ENCODE measurements around the gene CALM3. TPM values are rescaled to one million over a fixed set of nuclear protein-coding genes. Genes with fewer than 3 reads are reported as not detected.
"Not testable (repeated sequence)": the region's sequence is repeated elsewhere in the genome, so short reads cannot be mapped to it uniquely, and the experiment has no call there.

CALM3 gene
- total and polyA plus RNA-seq, 2 donors (not counting 3 experiments of a cell fraction or from before 2014, with no cell fraction given): 305 to 425 TPM

GRCh38 chr19:46626446-46626845 is 25.3 kb downstream of the CALM3 start:
- Histone ChIP-seq H3K27ac (ENCODE audit: insufficient read depth, low read depth, low read length) (no peak overlapping the region), H3K4me3 (replicated peaks in 1 of 3; ENCODE audit: insufficient read depth in 1 of 3, low read depth in 1 of 3, low read length in 3 of 3) (no peak overlapping the region), H3K27me3 (ENCODE audit: control insufficient read depth in 2 of 2, insufficient read depth in 2 of 2, low read length in 2 of 2) (no peaks in the 10 kb centered on the region), H3K9me1 (replicated peaks; ENCODE audit: control insufficient read depth, extremely low read depth, insufficient read depth, low read length) (no peaks in the 10 kb centered on the region), H3K4me2 (ENCODE audit: insufficient read depth, low read length) (no peak overlapping the region), H2AFZ (ENCODE audit: low read depth, low read length) (no peak overlapping the region), H3K79me2 (ENCODE audit: control insufficient read depth, insufficient read depth, low read length) (no peaks in the 10 kb centered on the region), H3K4me1 (ENCODE audit: control insufficient read depth, extremely low read depth, insufficient read depth, low read length) (peaks cover 12% of the 10 kb centered on the region), H3K9ac (replicated peaks; ENCODE audit: extremely low read depth, insufficient read depth, low read length) (no peak overlapping the region), H4K20me1 (replicated peaks; ENCODE audit: control insufficient read depth, extremely low read depth, insufficient read depth, low read length) (no peaks in the 10 kb centered on the region), H3K9me3 (replicated peaks; ENCODE audit: control insufficient read depth, insufficient read depth, low read length) (no peaks in the 10 kb centered on the region), H3K36me3 (ENCODE audit: control insufficient read depth in 2 of 2, extremely low read depth in 1 of 2, insufficient read depth in 2 of 2, low read length in 2 of 2) (no peaks in the 10 kb centered on the region)
- DNase-seq (ENCODE audit: low read depth, low spot score): no peak
- CTCF ChIA-PET: interaction anchor here (2.3 kb wide), 1 partner anchor 12 kb away, joined by 15 read pairs; no protein-coding TSS in a partner anchor
- intact Hi-C loops (cut with micrococcal nuclease): no loop called here
- dilution Hi-C loops (cut with MboI; ENCODE audit: extremely low pct_ligation_motif_present, low sequenced_read_pairs): no loop called here
- POLR2A ChIA-PET: no interaction called here
- BruUV-seq (replicated peaks): no TSS peak
- TF ChIP-seq MYC (IDR thresholded peaks at IDR 0.05; ENCODE audit: low read depth, low read length) (no peak), CTCF (IDR thresholded peaks at IDR 0.05; ENCODE audit: extremely low read depth in 1 of 2, insufficient read depth in 1 of 2, low read depth in 1 of 2, low read length in 2 of 2) (no peak), EZH2 (IDR thresholded peaks at IDR 0.05; ENCODE audit: borderline replicate concordance, low read depth, low read length, severe bottlenecking) (no peak), GATA2 (IDR thresholded peaks at IDR 0.05; ENCODE audit: insufficient read depth, insufficient read length, low read depth, low read length) (no peak), FOS (IDR thresholded peaks at IDR 0.05; ENCODE audit: borderline replicate concordance, insufficient read depth, low read length) (no peak), POLR2A (IDR thresholded peaks at IDR 0.05; ENCODE audit: low read depth, low read length) (no peak), MAX (IDR thresholded peaks at IDR 0.05; ENCODE audit: insufficient read depth, insufficient read length) (no peak), POLR2AphosphoS5 (IDR thresholded peaks at IDR 0.05; ENCODE audit: insufficient read depth, low read depth, low read length) (no peak), JUN (IDR thresholded peaks at IDR 0.05; ENCODE audit: borderline replicate concordance, insufficient read depth, insufficient read length, low read depth) (no peak)
- no peak for FAIRE-seq

- H3K27me3 ChIP-seq (ENCODE audit: control insufficient read depth in 2 of 2, insufficient read depth in 2 of 2, low read length in 2 of 2); POLR2A ChIA-PET; intact Hi-C loops (cut with micrococcal nuclease); H3K36me3 ChIP-seq (ENCODE audit: control insufficient read depth in 2 of 2, extremely low read depth in 1 of 2, insufficient read depth in 2 of 2, low read length in 2 of 2); H3K9me1 ChIP-seq (replicated peaks; ENCODE audit: control insufficient read depth, extremely low read depth, insufficient read depth, low read length); dilution Hi-C loops (cut with MboI; ENCODE audit: extremely low pct_ligation_motif_present, low sequenced_read_pairs); H3K79me2 ChIP-seq (ENCODE audit: control insufficient read depth, insufficient read depth, low read length); H3K27ac ChIP-seq (ENCODE audit: insufficient read depth, low read depth, low read length); H3K4me3 ChIP-seq (replicated peaks in 1 of 3; ENCODE audit: insufficient read depth in 1 of 3, low read depth in 1 of 3, low read length in 3 of 3); H2AFZ ChIP-seq (ENCODE audit: low read depth, low read length); H3K9ac ChIP-seq (replicated peaks; ENCODE audit: extremely low read depth, insufficient read depth, low read length); H3K9me3 ChIP-seq (replicated peaks; ENCODE audit: control insufficient read depth, insufficient read depth, low read length); H4K20me1 ChIP-seq (replicated peaks; ENCODE audit: control insufficient read depth, extremely low read depth, insufficient read depth, low read length); BruUV-seq (replicated peaks); DNase-seq (ENCODE audit: low read depth, low spot score); FAIRE-seq; H3K4me2 ChIP-seq (ENCODE audit: insufficient read depth, low read length): not testable (repeated sequence)
- CTCF ChIA-PET: interaction anchor here (1.3 to 5.1 kb wide), 5 partner anchors 12 to 33 kb away, joined by 3 to 29 read pairs (median 13); partner anchors contain the start of gene DACT3
- H3K4me1 ChIP-seq (ENCODE audit: control insufficient read depth, extremely low read depth, insufficient read depth, low read length): peaks cover 12% of the 10 kb centered on the region
Observed at GRCh38 chr19:46628970-46629369, 27.8 kb downstream of the CALM3 start.
